ENCODE measurements around the gene PAM16. TPM values are rescaled to one million over a fixed set of nuclear protein-coding genes. Genes with fewer than 3 reads are reported as not detected.

Gene PAM16
- total RNA-seq, 6 donors from 2014 or later, result 45.5 to 71.8 (median 62.6) TPM

DNA sequence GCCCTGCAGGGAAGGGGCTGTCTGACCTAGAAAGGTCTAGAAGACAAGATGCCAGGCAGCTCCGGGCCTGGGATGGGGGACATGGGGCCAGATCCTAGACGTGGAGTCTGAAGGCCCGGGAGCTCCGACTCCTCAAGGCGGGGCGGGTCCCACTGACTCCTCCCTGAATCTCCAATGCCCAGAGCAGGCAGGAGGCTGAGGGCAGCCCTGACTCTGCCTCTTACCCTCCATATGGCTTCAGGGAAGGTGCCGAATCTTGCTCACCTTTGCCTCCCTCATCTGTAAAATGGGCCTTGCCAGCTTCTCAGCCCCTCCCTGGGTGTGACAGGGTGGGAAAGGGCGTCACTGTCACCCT, 35.3 kb upstream of the PAM16 start:
- Histone ChIP-seq H3K4me1 (peaks cover 15 to 28% (median 25%) of the 10 kb centered on the region in 4 donors), H3K36me3 (peaks cover 15 to 80% (median 59%) of the 10 kb centered on the region in 4 donors), H3K27me3 (no peaks in the 10 kb centered on the region), H3K27ac (peak overlapping the region; percentile 18 to 79 (median 74)), H3K4me3 (no peak overlapping the region), H3K9me3 (no peaks in the 10 kb centered on the region)
- DNase-seq (no peak), ATAC-seq (ENCODE audit: low FRiP score in 2 of 2) (peak; percentile 8 to 20)
- 46 to 64% methylated on average over 2 to 8 of the region's 8 CpGs for WGBS, 2 donors
- no peak for TF ChIP-seq EP300 (IDR thresholded peaks at IDR 0.05)
- TF ChIP-seq, protein P1, sequence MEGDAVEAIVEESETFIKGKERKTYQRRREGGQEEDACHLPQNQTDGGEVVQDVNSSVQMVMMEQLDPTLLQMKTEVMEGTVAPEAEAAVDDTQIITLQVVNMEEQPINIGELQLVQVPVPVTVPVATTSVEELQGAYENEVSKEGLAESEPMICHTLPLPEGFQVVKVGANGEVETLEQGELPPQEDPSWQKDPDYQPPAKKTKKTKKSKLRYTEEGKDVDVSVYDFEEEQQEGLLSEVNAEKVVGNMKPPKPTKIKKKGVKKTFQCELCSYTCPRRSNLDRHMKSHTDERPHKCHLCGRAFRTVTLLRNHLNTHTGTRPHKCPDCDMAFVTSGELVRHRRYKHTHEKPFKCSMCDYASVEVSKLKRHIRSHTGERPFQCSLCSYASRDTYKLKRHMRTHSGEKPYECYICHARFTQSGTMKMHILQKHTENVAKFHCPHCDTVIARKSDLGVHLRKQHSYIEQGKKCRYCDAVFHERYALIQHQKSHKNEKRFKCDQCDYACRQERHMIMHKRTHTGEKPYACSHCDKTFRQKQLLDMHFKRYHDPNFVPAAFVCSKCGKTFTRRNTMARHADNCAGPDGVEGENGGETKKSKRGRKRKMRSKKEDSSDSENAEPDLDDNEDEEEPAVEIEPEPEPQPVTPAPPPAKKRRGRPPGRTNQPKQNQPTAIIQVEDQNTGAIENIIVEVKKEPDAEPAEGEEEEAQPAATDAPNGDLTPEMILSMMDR (IDR thresholded peaks at IDR 0.05), result no peak

- ATAC-seq (ENCODE audit: low FRiP score in 2 of 2), result no peak
- TF ChIP-seq POLR2A (IDR thresholded peaks at IDR 0.05) (no peak), EP300 (IDR thresholded peaks at IDR 0.05) (no peak), POLR2AphosphoS5 (IDR thresholded peaks at IDR 0.05) (no peak)
- TF ChIP-seq, protein P1 (IDR thresholded peaks at IDR 0.05), result no peak
- WGBS, 2 donors, result 71 to 76% methylated on average over 10 to 11 of the region's 11 CpGs
Observed at GRCh38 chr16:4385789-4386450, 34.8 kb upstream of the PAM16 start.

GRCh38 chr16:4385066-4385788, 34.1 kb upstream of the PAM16 start:
- Histone ChIP-seq H3K27ac (peak overlapping the region; percentile 9 to 78 (median 20)), H3K4me3 (no peak overlapping the region), H3K4me1 (peaks cover 19 to 31% (median 23%) of the 10 kb centered on the region in 4 donors), H3K27me3 (no peaks in the 10 kb centered on the region), H3K9me3 (no peaks in the 10 kb centered on the region), H3K36me3 (peaks cover 15 to 83% (median 63%) of the 10 kb centered on the region in 4 donors)
- no peak for ATAC-seq (ENCODE audit: low FRiP score in 2 of 2)
- 80 to 92% methylated on average over 11 to 20 of the region's 20 CpGs for WGBS, 2 donors
- TF ChIP-seq POLR2AphosphoS5 (IDR thresholded peaks at IDR 0.05), result no peak
- TF ChIP-seq, protein P1 (IDR thresholded peaks at IDR 0.05), result no peak
- no peak for TF ChIP-seq EP300 (IDR thresholded peaks at IDR 0.05)
- no peak for TF ChIP-seq POLR2A (IDR thresholded peaks at IDR 0.05)
- peak in 1 of 2 donors; percentile 79 for DNase-seq

More at GRCh38 chr16:4385789-4386450, 34.8 kb upstream of the PAM16 start:
- peaks cover 15 to 28% (median 25%) of the 10 kb centered on the region in 4 donors for H3K4me1 ChIP-seq
- peak overlapping the region; percentile 18 to 79 (median 74) for H3K27ac ChIP-seq
- DNase-seq, result no peak
- H3K27me3 ChIP-seq, result no peaks in the 10 kb centered on the region
- no peaks in the 10 kb centered on the region for H3K9me3 ChIP-seq
- peaks cover 19 to 83% (median 64%) of the 10 kb centered on the region in 4 donors for H3K36me3 ChIP-seq
- H3K4me3 ChIP-seq, result no peak overlapping the region

DNA sequence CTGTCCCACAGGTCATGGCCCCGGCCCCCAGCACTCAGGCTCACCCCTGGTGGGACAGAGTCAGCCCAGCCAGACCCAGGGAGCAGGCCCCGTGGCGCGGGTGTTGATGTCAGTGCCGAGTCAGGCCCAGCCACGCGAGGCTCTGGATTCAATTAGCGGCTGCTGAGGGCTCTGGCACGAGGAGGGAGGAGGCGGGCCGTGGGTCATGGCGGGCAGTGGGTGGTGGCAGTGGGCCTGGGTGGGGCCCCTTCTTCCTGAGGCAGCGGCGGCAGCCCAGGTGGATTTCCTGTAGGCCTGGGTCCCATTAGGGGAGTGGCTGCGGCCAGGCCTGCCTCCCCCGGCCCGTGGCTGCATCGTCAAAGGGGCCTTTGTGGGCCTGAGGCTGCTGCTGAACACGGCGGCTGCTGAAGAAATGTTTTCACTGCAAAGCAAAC, 33.4 kb upstream of the PAM16 start:
- TF ChIP-seq POLR2A (IDR thresholded peaks at IDR 0.05), result no peak
- TF ChIP-seq, protein P1 (IDR thresholded peaks at IDR 0.05), result no peak
- TF ChIP-seq EP300 (IDR thresholded peaks at IDR 0.05), result no peak
- TF ChIP-seq POLR2AphosphoS5 (IDR thresholded peaks at IDR 0.05), result no peak
- WGBS, 2 donors, result 44 to 59% methylated on average over 3 to 13 of the region's 20 CpGs
- Histone ChIP-seq H3K4me3 (no peak overlapping the region), H3K27ac (peak overlapping the region in 3 of 4 donors; percentile 2 to 61 (median 40)), H3K4me1 (peaks cover 18 to 31% (median 23%) of the 10 kb centered on the region in 4 donors), H3K36me3 (peaks cover 15 to 83% (median 62%) of the 10 kb centered on the region in 4 donors), H3K9me3 (no peaks in the 10 kb centered on the region), H3K27me3 (no peaks in the 10 kb centered on the region)
- DNase-seq (peak in 1 of 2 donors; percentile 81), ATAC-seq (ENCODE audit: low FRiP score in 2 of 2) (peak in 1 of 2 donors; percentile 49)
